ENCODE data around the gene ARHGAP27.

DNA sequence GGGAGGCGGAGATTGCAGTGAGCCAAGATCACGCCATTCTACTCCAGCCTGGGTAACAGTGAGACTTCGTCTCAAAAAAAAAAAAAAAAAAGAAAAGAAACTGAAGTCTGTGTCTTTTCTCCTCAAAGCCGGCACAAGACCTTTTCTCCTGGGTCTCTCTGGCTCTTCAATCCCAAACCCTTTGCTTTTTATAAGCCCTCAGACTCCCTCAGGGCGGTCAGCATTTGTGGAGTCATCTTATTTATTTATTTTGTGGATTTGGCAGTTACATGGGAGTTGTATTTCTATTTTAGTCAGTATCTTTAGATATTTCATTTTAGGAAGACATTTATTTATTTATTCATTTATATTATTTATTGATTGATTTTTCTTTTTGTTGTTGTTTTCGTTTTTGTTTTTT is 58.2 kb downstream of the ARHGAP27 start:
- TF ChIP-seq, protein P1, sequence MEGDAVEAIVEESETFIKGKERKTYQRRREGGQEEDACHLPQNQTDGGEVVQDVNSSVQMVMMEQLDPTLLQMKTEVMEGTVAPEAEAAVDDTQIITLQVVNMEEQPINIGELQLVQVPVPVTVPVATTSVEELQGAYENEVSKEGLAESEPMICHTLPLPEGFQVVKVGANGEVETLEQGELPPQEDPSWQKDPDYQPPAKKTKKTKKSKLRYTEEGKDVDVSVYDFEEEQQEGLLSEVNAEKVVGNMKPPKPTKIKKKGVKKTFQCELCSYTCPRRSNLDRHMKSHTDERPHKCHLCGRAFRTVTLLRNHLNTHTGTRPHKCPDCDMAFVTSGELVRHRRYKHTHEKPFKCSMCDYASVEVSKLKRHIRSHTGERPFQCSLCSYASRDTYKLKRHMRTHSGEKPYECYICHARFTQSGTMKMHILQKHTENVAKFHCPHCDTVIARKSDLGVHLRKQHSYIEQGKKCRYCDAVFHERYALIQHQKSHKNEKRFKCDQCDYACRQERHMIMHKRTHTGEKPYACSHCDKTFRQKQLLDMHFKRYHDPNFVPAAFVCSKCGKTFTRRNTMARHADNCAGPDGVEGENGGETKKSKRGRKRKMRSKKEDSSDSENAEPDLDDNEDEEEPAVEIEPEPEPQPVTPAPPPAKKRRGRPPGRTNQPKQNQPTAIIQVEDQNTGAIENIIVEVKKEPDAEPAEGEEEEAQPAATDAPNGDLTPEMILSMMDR (IDR thresholded peaks at IDR 0.05) = no peak
- no peak for TF ChIP-seq EP300 (IDR thresholded peaks at IDR 0.05)

Measured in esophagus muscularis mucosa (tissue), 3 donors.